MG63 (cell line): ENCODE measurements around the gene SCFD2. TPM values are rescaled to one million over a fixed set of nuclear protein-coding genes. Genes with fewer than 3 reads are reported as not detected.

ENCODE experiments used
- DNase-seq: peaks from one replicate; pipeline ENCODE4 v3.0.0-alpha.2; 2020
- H3K27me3 ChIP-seq: fragments of 250-450 bp; sonication (Bioruptor Pico); 2 replicates; pipeline ENCODE4 v1.5.1; 2020; ENCODE audit warnings: mild to moderate bottlenecking, moderate library complexity
- H3K36me3 ChIP-seq: fragments of 250-450 bp; sonication (Bioruptor Pico); 2 replicates; pipeline ENCODE4 v1.5.1; 2020; ENCODE audit warnings: mild to moderate bottlenecking, moderate library complexity
- H3K4me3 ChIP-seq: fragments of 250-450 bp; sonication (Bioruptor Pico); 2 replicates; pipeline ENCODE4 v1.5.1; 2020; ENCODE audit warnings: mild to moderate bottlenecking, moderate library complexity
- H3K9me3 ChIP-seq: fragments of 250-450 bp; sonication (Bioruptor Pico); 2 replicates; pipeline ENCODE4 v1.5.1; 2020; ENCODE audit warnings: mild to moderate bottlenecking, moderate library complexity
- total RNA-seq: library from RNA; depleted of rRNA; stranded (reverse); fragments of >200 nt; shearing (Covaris generic); gene quantifications from 2 replicates; pipeline ENCODE4 v1.2.3, GENCODE V29; 2014; ENCODE audit warnings: low replicate concordance

The SCFD2 gene
- total RNA-seq, 1 experiment from 2014 or later, result 119 TPM

DNA sequence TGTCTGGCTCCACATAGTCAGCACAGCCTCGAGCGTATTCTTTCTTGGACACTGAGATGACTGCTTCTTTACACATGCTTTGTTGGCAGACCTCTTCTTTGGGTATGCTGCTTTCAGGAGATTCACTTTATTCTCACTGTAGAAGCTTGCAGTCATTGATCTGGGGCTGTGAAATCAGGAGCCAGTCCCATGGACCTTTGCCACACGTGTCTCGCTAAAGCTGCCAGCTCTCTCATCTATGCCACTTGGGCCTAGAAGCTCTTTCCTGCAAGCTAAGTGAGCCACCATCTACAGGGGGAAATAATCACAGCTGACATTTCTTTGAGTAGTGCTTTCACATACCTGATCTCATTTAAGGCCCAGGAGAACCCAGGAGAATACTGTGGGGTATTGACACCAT lies 498.7 kb downstream of the SCFD2 start:
- Histone ChIP-seq H3K27me3 (no peaks in the 10 kb centered on the region; the same call in 1 of the 2 replicates), H3K36me3 (peaks cover 29% of the 10 kb centered on the region), H3K4me3 (no peak overlapping the region), H3K9me3 (no peaks in the 10 kb centered on the region)
- DNase-seq, result no peak

DNA sequence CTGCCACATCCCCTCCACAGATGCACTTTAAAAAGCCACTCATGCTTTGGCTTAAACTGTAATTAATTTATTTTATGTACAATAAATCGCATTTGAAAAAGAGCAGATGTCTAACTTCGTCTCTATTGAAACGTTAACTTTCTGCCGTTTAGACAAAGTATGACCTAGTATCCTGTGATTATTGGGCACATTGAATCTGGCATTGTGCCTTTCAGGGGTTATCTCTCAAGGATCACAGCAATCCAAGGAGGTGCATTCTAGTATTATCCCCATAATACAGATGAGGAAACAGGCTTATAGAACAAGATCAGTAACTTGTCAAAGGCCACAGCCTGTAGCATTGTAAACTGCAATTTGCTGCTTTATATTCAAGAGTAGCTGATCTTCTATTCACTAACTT lies 499.1 kb downstream of the SCFD2 start:
- no peak for DNase-seq
- Histone ChIP-seq H3K9me3 (no peaks in the 10 kb centered on the region), H3K36me3 (peaks cover 26% of the 10 kb centered on the region), H3K4me3 (no peak overlapping the region), H3K27me3 (no peaks in the 10 kb centered on the region; the same call in 1 of the 2 replicates)

DNA sequence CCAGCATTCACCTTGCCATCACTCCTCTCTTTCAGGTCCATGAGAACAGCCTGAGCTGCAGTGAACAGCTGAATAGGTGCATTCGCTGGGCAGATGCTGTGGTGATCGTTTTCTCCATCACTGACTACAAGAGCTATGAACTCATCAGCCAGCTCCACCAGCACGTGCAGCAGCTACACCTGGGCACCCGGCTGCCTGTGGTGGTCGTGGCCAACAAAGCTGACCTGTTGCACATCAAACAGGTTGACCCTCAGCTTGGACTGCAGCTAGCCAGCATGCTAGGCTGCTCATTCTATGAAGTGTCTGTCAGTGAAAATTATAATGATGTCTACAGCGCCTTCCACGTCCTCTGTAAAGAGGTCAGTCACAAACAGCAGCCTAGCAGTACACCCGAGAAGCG lies 500.6 kb downstream of the SCFD2 start:
- Histone ChIP-seq H3K4me3 (no peak overlapping the region), H3K27me3 (peaks cover 7% of the 10 kb centered on the region), H3K9me3 (no peaks in the 10 kb centered on the region), H3K36me3 (peaks cover 11% of the 10 kb centered on the region)
- DNase-seq, result no peak

- Histone ChIP-seq H3K9me3 (no peaks in the 10 kb centered on the region), H3K4me3 (no peak overlapping the region), H3K36me3 (peaks cover 10% of the 10 kb centered on the region), H3K27me3 (peaks cover 9% of the 10 kb centered on the region)
- no peak for DNase-seq
Observed at GRCh38 chr4:52864793-52865192, 501.1 kb downstream of the SCFD2 start.

GRCh38 chr4:52863324-52863723 lies 502.5 kb downstream of the SCFD2 start:
- Histone ChIP-seq H3K9me3 (no peaks in the 10 kb centered on the region), H3K36me3 (peaks cover 10% of the 10 kb centered on the region), H3K27me3 (peaks cover 9% of the 10 kb centered on the region), H3K4me3 (no peak overlapping the region)
- no peak for DNase-seq

DNA sequence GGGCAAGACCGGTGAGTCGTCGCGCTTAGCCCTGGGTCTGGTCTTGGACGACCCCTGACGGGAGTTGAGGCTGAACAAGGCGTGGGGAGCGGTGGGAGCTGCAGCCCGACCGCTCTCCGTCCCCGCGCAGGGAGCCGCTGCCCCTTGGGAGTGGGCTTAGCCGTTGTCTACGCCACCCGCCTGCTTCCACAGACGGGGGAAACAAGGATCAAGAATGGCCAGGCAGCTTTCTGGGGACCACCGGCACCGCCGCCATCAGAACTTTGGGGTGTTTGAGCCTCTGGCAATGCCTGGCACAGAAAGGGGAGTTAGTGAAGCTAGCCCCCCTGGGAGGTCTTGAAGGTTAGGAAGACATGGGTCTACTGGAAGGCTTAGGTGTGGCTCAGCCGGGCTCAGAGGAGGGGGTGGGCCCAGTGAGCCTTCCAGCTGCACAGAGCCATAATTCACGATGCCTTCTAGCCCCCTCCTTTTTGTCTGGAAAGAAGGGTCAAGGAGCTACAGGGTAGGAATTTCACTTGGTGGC lies 503.2 kb downstream of the SCFD2 start:
- Histone ChIP-seq H3K36me3 (peaks cover 10% of the 10 kb centered on the region), H3K9me3 (no peaks in the 10 kb centered on the region), H3K27me3 (peaks cover 9% of the 10 kb centered on the region), H3K4me3 (peak overlapping the region; percentile 61)
- DNase-seq, result no peak

GRCh38 chr4:52861879-52862616 lies 503.8 kb downstream of the SCFD2 start, which contains the start of gene RASL11B:
RASL11B (plus strand) TSS chr4:52862317; CDS start chr4:52862508, 191 bp downstream.
- Histone ChIP-seq H3K4me3 (peak within 1 kb of the TSS; percentile 61), H3K27me3 (peaks cover 9% of the 10 kb centered on the region), H3K9me3 (no peaks in the 10 kb centered on the region), H3K36me3 (peaks cover 10% of the 10 kb centered on the region)
- DNase-seq, result peak; percentile 95

- peak overlapping the region; percentile 61 for H3K4me3 ChIP-seq
- H3K27me3 ChIP-seq, result peaks cover 9% of the 10 kb centered on the region
- DNase-seq, result no peak
- H3K36me3 ChIP-seq, result peaks cover 7% of the 10 kb centered on the region
- no peaks in the 10 kb centered on the region for H3K9me3 ChIP-seq
Observed at GRCh38 chr4:52861171-52861823, 504.6 kb downstream of the SCFD2 start.

GRCh38 chr4:52860361-52860760 lies 505.5 kb downstream of the SCFD2 start:
- Histone ChIP-seq H3K27me3 (peaks cover 9% of the 10 kb centered on the region), H3K9me3 (no peaks in the 10 kb centered on the region), H3K36me3 (no peaks in the 10 kb centered on the region; the same call in 1 of the 2 replicates), H3K4me3 (no peak overlapping the region)
- DNase-seq, result no peak

DNA sequence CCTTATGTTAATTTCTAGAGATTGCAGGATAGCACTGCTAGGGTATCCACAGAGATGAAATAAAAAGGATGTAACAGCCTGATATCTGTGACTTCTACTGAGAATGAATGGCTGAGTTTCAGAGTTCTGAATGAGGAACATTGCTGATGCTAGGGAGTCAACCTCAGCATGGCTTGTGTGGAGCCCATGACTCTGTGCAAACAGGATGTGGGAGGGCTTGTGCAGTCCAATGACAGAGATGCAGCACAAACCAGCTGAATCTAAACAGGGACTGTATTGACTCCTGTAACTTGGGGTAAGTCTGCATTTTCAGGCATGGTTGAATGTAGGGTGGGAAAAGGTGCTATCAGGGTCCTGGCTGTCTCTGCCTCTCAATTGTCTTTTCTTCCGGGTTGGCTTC lies 509.1 kb downstream of the SCFD2 start:
- H3K36me3 ChIP-seq, result no peaks in the 10 kb centered on the region
- no peaks in the 10 kb centered on the region for H3K9me3 ChIP-seq
- H3K4me3 ChIP-seq, result no peak overlapping the region
- DNase-seq, result no peak
- peaks cover 9% of the 10 kb centered on the region for H3K27me3 ChIP-seq

DNA sequence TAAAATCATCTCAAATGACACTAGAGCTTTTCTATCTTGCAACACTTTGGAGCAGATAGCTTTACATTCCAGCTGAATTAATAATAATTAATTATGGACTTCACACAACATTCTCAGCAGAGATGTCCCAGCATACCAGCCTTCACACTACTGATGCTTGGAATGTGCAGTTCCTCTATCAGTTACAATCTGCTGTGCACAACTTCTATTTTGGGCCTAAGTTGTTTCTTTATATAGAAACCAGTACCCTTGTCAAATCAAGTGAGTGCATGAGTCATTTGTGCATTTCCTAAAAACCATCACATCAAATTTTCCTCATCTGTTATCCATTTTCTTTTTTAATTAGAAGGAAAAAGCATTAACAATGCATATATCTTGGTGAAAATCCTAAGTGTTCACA lies 512.5 kb downstream of the SCFD2 start:
- no peak overlapping the region for H3K4me3 ChIP-seq
- no peak for DNase-seq

GRCh38 chr4:52852711-52853110 lies 513.1 kb downstream of the SCFD2 start:
- Histone ChIP-seq H3K4me3 (no peak overlapping the region), H3K27me3 (no peaks in the 10 kb centered on the region), H3K9me3 (no peaks in the 10 kb centered on the region), H3K36me3 (no peaks in the 10 kb centered on the region)
- no peak for DNase-seq

More for the DNA sequence above, 512.5 kb downstream of the SCFD2 start:
- H3K36me3 ChIP-seq, result no peaks in the 10 kb centered on the region
- no peaks in the 10 kb centered on the region for H3K9me3 ChIP-seq
- no peaks in the 10 kb centered on the region for H3K27me3 ChIP-seq

DNA sequence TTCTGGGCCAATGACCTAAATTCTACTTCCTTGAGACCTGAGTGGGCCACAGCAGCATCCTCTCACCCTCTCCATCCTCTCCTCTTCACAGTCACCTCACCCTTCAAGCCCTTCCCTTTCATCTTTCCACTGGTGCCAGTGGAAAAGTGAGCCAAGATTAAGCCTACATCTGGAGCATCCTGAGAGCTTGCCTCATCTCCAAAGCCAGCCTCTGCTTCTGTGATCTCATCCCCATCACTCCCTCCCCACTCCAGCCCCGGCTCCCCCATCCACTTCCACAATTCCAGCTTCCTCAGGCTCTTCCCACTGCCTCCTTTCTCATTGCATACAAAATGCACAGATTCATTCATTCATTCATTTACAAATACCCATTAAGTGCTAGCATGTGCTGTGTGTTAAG lies 513.8 kb downstream of the SCFD2 start:
- no peak overlapping the region for H3K4me3 ChIP-seq
- H3K36me3 ChIP-seq, result no peaks in the 10 kb centered on the region
- DNase-seq, result no peak
- H3K9me3 ChIP-seq, result no peaks in the 10 kb centered on the region
- H3K27me3 ChIP-seq, result no peaks in the 10 kb centered on the region

GRCh38 chr4:52850406-52851124 lies 515.3 kb downstream of the SCFD2 start:
- H3K9me3 ChIP-seq, result no peaks in the 10 kb centered on the region
- no peak for DNase-seq
- H3K27me3 ChIP-seq, result no peaks in the 10 kb centered on the region
- H3K36me3 ChIP-seq, result no peaks in the 10 kb centered on the region
- no peak overlapping the region for H3K4me3 ChIP-seq

GRCh38 chr4:52848254-52848653 lies 517.6 kb downstream of the SCFD2 start:
- H3K27me3 ChIP-seq, result no peaks in the 10 kb centered on the region
- no peaks in the 10 kb centered on the region for H3K9me3 ChIP-seq
- no peak for DNase-seq
- H3K4me3 ChIP-seq, result no peak overlapping the region
- no peaks in the 10 kb centered on the region for H3K36me3 ChIP-seq

- no peaks in the 10 kb centered on the region for H3K27me3 ChIP-seq
- H3K4me3 ChIP-seq, result no peak overlapping the region
- no peaks in the 10 kb centered on the region for H3K36me3 ChIP-seq
- no peak for DNase-seq
- H3K9me3 ChIP-seq, result no peaks in the 10 kb centered on the region
Observed at GRCh38 chr4:52846502-52846901, 519.4 kb downstream of the SCFD2 start.

DNA sequence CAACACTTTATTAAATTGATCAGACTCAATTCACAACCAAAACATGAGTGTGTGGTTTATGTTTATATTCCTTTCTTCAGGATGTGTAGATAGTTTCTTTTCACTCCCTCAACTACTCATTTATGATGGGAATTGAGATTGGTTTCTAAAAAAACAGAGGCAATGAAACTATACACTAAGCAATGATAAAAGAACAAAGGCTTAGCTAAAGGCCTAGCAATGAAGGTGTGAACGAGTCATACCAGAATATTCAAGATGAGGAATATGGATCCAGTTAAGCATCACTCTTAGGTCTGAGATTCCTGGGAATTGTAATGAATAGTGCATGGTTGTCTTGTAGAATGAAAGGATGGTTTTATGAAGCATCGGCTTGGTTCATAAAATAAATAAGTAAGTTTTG lies 521.3 kb downstream of the SCFD2 start:
- no peaks in the 10 kb centered on the region for H3K27me3 ChIP-seq
- no peaks in the 10 kb centered on the region for H3K36me3 ChIP-seq
- no peaks in the 10 kb centered on the region for H3K9me3 ChIP-seq
- H3K4me3 ChIP-seq, result no peak overlapping the region
- DNase-seq, result no peak
